ELF-1 (cell line): ENCODE data around the gene HIF1A.
"Not testable (repeated sequence)": the region's sequence is repeated elsewhere in the genome, so short reads cannot be mapped to it uniquely, and the experiment has no call there.

ENCODE experiments used
- DNase-seq: peaks from one replicate; pipeline ENCODE4 v3.0.0-alpha.2; 2016; ENCODE audit warnings: low read depth, low spot score

HIF1A gene

DNA sequence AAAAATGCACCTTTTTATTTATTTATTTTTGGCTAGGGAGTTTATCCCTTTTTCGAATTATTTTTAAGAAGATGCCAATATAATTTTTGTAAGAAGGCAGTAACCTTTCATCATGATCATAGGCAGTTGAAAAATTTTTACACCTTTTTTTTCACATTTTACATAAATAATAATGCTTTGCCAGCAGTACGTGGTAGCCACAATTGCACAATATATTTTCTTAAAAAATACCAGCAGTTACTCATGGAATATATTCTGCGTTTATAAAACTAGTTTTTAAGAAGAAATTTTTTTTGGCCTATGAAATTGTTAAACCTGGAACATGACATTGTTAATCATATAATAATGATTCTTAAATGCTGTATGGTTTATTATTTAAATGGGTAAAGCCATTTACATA, 52.0 kb downstream of the HIF1A start:
- no peak for DNase-seq

- DNase-seq = no peak
Observed at GRCh38 chr14:61749264-61749663, 54.0 kb downstream of the HIF1A start.

DNA sequence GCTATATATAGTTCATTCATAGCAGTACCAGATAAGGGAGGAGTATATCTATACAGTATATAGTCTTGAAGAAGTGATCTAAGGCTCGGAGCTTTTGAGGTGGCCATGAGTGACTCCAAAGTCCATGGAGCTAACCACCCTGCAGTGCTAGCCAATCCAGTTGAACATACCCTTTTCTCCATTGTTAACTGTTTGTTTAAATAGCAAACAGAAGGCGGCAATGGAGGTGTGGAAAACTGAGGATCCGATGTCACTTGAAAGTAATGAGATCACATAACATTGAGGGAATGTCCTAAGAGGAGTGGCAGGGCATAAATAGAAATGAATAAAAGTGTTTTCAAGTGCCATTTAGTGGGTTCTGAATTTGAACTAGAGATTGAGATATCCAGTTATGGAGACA, 54.6 kb downstream of the HIF1A start:
- peak; percentile 26 for DNase-seq

GRCh38 chr14:61750708-61751474, 55.6 kb downstream of the HIF1A start:
- peak; percentile 77 for DNase-seq

DNA sequence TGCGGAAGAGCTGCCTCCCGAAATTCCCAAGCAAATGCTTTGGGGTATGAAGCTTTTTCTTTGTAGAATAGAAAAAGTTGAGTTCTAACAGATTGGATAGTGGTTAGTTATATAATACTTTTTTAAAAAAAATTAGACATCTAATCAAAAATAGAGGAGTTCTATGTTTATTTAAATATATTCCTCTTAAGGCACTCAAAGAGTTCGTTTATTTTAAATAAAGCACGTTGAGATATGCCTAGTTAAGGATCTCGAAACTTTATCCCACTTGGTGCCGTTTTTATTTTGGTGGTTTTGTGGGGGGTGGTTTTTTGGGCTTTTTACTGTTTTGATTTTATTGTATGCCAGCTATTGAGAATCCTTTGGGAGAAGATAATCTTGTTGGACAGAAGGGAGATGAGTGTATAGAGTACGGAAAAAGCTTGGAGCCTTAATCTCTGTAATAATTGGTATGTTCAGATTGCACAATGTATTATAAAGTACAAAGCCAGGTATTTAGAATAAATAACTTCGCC, 56.2 kb downstream of the HIF1A start:
- no peak for DNase-seq

GRCh38 chr14:61752626-61753025, 57.3 kb downstream of the HIF1A start:
- DNase-seq = no peak

- DNase-seq = no peak
Observed at GRCh38 chr14:61753631-61754030, 58.3 kb downstream of the HIF1A start.

GRCh38 chr14:61754627-61755381, 59.5 kb downstream of the HIF1A start:
- no peak for DNase-seq

DNA sequence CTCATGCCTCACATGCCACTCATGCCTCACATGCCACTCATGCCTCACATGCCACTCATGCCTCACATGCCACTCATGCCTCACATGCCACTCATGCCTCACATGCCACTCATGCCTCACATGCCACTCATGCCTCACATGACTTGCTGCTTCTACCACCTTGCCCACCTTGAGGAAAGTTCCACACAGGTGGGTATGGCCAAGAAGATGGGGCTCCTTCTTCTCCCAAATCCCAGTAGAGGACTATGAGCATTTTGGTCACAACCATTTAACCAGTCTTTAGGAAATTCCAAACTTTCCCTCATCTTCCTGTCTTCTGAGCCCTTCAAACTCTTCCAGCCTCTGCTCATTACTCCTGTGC, 60.0 kb downstream of the HIF1A start:
- DNase-seq = not testable (repeated sequence)

- no peak for DNase-seq
Observed at GRCh38 chr14:61756135-61756534, 60.8 kb downstream of the HIF1A start.

DNA sequence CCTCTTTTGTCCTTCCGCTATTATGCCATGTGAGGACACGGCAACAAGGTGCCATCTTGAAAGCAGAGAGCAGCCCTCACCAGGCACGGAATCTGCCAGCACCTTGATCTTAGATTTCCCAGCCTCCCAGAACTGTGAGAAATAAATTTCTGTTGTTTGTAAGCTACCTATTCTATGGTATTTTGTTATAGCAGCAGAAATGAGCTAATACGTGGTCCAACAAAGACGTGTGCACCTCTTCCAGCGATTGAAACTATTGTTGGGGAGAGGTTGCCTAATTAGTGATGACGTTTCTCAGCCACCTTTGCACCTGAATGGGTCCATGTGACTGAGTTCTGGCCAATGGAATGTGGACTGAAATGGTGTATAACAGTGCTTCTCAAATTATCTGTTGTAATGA, 64.6 kb downstream of the HIF1A start:
- DNase-seq = no peak

DNA sequence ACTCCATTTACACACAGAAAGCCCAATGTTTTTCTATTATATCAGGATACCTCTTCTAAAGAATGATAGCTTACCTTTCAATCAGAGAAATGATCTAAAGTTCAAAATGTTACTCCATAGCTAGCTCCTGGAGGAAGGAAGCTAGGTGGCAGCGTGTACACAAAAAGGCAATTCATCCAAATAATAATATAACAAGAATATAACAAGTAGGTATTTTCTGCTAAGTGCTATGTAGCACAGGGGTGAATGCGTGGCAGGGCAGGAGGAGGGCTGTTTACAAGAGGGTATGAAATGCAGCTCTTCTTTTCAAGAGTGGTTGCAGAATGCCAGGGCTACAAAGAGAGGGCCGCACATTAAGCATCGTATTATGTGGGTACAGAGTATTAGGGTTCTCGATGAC, 66.2 kb downstream of the HIF1A start:
- no peak for DNase-seq

DNA sequence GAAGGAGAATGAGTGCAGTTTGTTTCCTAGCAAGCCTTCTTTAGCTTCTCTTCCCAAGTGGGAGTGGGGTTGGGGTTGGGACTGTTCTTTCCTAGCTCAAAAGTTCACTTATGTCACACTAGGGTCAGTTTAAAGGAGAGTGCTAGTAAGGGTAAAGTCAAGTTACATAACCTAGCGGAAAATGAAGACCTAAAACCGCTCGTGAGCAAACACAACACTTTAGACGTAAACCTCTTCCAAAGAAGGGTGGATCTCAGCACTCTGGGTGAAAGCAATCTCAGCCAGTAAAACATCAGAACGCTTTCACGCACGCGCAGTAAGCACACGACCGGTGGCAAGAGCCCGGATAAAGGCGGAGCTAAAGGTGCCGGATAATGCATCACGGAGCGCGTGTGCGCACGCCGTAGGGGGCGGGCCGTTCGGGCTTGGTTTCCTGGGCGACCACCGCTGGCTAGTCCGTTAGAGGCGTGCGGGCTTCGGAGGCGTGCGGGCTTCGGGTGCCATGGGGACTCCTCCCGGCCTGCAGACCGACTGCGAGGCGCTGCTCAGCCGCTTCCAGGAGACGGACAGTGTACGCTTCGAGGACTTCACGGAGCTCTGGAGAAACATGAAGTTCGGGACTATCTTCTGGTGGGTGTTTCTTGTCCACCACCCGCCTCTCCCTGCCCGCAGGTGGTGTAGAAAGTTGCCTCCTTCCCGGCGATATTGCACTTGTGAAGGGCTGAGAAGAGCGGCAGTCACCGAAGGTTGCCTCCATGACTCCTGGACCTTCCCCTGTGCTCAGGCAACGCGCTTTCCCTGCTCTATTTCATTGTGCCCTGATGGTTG, 66.9 kb downstream of the HIF1A start, which contains the start of gene SNAPC1:
Gene SNAPC1 (plus strand): TSS at position 462 of the 828 bp plus-strand sequence. CDS start 41 bp downstream, at position 503.
- peak; percentile 98 for DNase-seq

DNA sequence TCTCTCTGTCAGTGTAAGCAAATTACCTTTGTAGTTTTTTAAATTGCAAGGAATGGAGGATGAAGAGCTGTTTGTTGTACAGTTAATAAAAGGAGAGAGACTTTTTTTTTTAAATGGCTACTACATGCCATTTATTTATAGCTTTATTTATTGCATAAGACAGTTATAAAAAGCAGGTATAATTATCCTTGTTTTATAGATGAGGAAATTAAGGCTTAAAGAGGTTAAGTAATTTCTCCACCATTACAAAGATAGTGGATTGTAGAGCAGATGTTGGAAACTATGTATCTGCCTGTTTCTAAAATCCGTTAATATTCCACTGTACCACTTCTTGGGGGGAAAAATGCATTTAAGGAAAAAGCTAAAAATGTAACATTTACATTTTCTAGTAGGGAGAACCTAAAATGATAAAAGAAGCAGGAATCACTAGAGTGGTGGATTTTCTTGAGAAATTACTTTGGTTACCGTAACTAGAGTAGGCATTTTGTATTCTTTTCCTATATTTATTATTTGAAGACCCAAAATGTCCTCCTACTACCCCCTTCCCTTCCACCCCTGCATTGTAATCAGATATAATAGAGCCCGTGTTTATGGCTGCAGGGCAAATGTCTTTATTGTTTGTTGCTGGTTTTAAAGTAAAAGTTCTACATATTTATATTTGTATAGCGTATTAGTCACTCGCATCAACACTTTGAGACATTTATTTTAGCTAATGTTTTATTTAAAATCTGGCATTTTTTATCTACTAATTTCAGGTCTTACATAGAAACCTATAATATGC, 69.2 kb downstream of the HIF1A start:
- no peak for DNase-seq

- DNase-seq = peak; percentile 37
Observed at GRCh38 chr14:61765225-61765943, 70.1 kb downstream of the HIF1A start.

DNA sequence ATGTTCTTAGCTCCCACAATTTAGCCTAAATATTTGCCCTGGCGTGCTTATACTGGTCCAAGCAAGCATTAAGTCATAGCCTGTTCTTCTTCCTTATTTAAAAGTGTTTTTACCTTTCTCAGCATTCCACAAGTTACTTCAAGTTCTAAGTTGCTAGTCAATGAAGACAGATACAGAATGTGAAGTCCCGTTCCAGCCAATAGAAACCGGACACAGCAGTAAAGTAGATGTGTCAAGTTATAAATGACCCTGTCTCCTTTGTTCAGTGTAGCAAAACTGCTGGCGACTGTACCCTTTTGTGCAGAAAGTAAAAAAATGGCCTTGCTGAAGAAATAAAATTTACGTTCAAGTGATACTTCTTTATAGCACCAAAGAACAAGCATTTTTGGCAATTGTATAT, 70.8 kb downstream of the HIF1A start:
- no peak for DNase-seq

GRCh38 chr14:61768240-61768639, 72.9 kb downstream of the HIF1A start:
- no peak for DNase-seq

DNA sequence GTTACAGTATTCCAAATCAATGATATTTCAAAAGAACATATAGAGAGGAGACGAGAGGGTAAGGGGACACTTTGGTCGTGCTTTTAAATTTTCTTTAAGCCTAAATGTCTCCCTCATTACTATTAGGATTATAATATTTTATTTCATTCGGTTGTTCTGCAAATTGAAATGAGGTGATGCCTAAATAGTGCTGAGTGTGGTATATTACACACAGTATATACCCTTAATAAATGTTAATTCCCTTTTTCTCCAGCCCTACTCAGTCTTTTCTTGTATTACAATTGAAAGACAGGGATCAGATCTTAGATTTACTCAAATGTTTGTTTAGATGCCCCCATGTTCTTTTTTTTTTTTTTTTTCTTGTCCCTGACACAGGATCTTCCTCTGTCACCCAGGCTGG, 74.6 kb downstream of the HIF1A start:
- no peak for DNase-seq

- no peak for DNase-seq
Observed at GRCh38 chr14:61774861-61775260, 79.5 kb downstream of the HIF1A start.

GRCh38 chr14:61780125-61780524, 84.8 kb downstream of the HIF1A start:
- no peak for DNase-seq

DNA sequence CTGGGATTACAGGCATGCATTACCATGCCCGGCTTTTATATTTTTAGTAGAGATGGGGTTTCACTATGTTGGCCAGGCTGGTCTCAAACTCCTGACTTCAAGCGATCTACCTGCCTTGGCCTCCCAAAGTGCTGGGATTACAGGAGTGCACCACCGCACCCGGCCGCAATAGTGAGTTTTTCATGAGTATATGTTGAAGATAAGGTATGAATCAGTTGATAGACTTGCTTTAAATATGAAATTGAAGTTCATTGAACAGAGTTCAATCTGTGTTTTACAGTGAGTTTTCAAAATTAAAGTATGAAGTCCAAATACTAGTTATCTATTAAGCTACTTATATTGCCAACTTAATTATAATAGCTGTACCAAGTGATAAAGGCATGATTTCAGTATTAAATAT, 102.0 kb downstream of the HIF1A start:
- DNase-seq = no peak
